Measurements from ENCODE around the gene CCDC40. TPM values are rescaled to one million over a fixed set of nuclear protein-coding genes. Genes with fewer than 3 reads are reported as not detected.
A peak's percentile ranks its signal among the peaks of the same experiment; 100 is the strongest.

CCDC40 gene
- total and polyA plus RNA-seq, 2 of the 13 experiments (the other 11 are each of a cell fraction or from before 2014, with no cell fraction given), result 4.1 to 5.5 TPM

- TF ChIP-seq STAG1 (CRISPR knock-in tag; IDR thresholded peaks at IDR 0.05) (peak; percentile 85), TBX2 (CRISPR knock-in tag; IDR thresholded peaks at IDR 0.05; ENCODE audit: borderline replicate concordance) (0 out of 2 replicates have a peak, but pooled peaks have one; percentile 19), FOXP1 (IDR thresholded peaks at IDR 0.05) (no peak), FOXP1 (CRISPR knock-in tag; IDR thresholded peaks at IDR 0.05) (no peak), ZSCAN30 (CRISPR knock-in tag; IDR thresholded peaks at IDR 0.05) (no peak), TOE1 (CRISPR knock-in tag; IDR thresholded peaks at IDR 0.05) (no peak), ZBTB33 (CRISPR knock-in tag; IDR thresholded peaks at IDR 0.05) (0 out of 2 replicates have a peak, but pooled peaks have one; percentile 39), MXD3 (CRISPR knock-in tag; IDR thresholded peaks at IDR 0.05) (no peak), ZNF503 (CRISPR knock-in tag; IDR thresholded peaks at IDR 0.05) (no peak), ZNF34 (CRISPR knock-in tag; IDR thresholded peaks at IDR 0.05; ENCODE audit: borderline replicate concordance) (no peak)
Measured at GRCh38 chr17:80082403-80083135, 46.1 kb downstream of the CCDC40 start (continued).
